Measurements from ENCODE around the gene ITGB3BP.
"Not testable (repeated sequence)": the region's sequence is repeated elsewhere in the genome, so short reads cannot be mapped to it uniquely, and the experiment has no call there.

The ITGB3BP gene

DNA sequence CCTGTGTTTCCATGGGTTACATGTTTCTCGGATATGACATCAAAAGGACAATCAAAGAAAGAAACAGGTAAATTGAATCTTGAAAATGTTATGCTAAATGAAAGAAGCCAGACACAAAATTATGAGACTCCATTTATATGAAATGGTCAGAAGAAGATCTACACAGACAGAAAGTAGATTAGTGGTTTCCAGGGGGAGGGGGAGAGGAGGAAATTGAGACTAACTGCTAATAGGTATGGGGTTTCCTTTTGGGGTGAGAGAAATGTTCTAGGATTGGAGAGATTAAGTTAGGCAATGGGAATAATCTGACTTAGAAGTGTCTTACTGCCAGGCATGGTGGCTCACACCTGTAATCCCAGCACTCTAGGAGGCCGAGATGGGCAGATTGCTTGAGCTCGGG lies 21.8 kb downstream of the ITGB3BP start:
- no peak for DNase-seq

DNA sequence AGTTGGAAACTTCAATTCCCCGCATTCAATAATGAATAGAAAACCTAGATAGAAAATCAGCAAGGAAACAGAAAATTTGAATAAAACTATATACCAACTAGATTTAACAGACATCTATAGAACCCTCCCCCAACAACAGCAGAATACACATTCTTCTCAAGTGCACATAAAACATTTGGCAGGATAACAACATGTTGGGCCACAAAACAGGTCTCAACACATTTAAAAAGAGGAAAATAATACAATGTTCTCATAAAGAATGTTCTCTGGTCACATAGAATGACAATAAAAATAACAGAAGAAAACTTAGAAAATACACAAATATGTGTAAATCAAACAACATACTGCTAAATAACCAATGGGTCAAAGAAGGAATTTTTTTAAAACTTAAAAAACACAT lies 24.9 kb downstream of the ITGB3BP start:
- DNase-seq = no peak

DNA sequence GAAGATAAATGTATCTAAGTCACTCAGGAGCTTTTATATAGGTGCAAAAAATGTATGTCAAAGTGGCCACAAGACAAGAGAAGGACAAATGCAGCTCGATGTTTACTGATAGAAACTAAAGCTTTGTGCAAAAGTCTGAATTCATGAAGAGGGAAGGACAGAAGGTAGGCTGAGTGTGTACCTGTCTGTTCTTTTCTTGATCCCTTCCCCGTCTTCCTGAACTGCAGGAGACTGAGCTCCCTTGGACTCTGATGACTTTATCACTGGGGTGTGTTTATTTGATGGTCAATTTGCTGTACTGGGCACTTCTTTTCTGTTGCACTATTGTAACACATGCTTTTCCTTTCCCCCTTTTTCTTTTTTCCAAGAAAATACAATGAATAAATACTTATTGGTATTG lies 25.4 kb downstream of the ITGB3BP start:
- no peak for DNase-seq

DNA sequence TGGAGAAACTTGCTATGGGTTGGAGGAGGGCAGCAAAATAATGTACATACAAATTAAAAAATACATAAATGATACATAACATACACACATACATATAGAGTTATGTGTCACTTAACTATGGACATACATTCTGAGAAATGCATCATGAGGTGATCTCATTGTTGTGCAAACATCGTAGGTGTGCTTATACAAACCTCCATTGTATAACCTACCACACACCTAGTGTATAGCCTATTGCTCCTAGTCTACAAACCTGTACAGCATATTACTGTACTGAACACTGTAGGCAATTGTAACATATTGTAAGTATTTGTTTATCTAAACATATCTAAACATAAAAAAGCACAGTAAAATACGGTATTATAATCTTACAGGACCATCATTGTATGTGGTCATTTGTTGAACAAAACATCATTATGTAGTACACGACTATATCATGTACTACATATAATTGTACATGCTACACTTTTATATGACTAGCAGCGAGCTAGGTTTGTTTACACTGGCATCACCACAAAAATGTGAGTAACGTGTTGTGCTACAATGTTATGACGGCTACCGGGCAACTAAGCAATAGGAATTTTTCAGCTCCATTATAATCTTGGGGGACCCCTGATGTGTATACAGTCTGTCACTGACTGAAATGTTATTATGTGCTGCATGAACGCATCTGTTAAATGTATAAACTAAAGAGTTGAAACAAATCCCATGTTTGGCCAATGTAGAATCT lies 35.5 kb downstream of the ITGB3BP start:
- DNase-seq = no peak

DNA sequence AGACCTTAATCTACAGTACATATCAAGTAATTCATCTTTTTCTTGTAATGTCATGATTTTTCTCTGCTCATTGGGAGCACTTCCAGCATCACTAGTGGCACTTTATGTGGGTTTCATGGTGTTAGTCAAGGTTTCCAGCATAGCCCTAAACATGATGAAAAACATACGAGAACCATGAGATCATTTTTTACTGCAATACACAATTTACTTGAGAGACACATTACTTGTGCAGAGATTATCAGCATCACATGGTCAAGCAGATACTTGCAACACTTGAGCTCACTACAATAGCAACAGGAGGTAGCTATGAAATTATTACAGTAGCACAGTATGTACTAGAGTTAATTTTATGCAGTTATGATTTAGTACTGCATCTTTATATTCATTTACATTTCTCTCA lies 36.4 kb downstream of the ITGB3BP start:
- no peak for DNase-seq

DNA sequence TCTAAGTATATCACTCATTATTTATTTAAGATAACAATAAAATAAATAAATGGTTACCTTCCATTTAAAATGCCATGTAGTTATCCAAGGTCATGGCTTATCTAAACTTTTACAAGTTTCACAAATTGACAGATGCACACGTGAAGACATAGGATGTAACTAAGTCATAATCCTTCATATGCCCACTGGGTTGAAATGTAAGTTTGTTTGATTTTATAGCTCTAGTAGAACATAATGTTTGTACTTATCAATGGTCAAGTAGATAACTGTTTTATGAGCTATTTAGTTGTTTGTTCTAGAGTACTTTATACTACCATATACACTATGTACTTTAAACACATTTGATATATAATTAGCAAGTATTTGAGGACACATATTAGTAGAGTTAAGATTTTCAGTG lies 43.0 kb downstream of the ITGB3BP start:
- no peak for DNase-seq

DNA sequence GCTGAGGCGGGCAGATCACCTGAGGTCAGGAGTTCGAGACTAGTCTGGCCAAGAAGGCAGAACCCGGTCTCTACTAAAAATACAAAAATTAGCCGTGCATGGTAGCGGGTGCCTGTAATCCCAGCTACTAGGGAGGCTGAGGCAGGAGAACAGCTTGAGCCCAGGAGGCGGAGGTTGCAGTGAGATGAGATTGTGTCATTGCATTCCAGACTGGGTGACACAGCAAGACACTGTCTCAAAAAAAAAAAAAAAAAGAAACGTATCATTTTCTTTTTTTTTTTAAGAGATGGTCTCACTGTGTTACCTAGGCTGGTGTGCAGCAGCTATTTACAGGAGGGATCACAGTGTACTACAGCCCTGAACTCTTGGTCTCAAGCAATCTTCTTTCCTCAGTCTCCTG lies 47.3 kb downstream of the ITGB3BP start:
- DNase-seq = no peak

DNA sequence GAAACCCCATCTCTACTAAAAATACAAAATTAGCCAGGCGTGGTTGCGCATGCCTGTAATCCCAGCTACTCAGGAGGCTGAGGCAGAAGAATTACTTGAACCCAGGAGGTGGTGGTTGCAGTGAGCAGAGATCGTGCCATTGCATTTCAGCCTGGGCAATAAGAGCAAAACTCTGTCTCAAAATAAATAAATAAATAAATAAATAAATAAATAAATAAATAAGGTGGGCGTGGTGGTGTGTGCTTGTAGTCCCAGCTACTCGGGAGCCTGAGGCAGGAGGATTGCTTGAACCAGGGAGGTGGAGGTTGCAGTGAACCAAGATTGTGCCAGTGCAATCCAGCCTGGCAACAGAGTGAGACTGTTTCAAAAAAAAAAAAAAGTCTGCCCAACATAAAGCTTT lies 54.3 kb downstream of the ITGB3BP start:
- DNase-seq = not testable (repeated sequence)

DNA sequence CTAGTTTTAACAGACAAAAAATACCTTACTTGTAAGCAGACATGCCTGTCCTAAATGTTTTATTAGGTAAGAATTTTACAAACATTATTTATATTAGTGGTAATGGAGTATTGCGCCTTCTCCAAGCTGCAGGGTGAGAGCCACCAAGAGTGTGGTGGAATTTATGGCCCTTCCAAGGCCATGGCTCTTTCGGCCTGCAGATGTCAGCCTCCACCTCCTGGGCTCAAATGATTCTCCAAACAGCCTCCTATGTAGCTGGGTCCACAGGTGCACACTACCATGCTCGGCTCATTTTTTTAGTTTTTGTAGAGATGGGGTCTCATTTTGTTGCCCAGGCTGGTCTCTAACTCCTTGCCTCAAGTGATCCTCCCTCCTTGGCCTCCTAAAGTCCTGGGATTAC lies 56.3 kb downstream of the ITGB3BP start:
- no peak for DNase-seq

DNA sequence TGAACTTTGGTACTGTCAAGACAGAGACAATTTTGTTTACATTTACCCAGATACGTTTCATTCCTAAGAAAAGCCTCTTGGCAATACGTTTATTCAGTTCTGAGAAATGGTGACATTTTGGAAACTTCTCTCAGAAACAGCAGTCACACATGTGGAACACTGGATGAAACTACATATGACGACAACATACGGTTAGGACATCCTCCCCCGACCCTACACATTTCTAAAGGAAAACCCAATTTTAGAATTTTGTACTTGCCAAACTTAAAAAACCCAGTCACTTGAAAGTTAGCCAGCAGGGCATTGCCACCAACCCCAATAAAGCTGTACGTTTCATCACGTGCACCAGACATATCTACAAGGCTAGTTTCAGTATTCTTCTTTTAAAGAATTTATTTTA lies 56.8 kb downstream of the ITGB3BP start:
- no peak for DNase-seq

DNA sequence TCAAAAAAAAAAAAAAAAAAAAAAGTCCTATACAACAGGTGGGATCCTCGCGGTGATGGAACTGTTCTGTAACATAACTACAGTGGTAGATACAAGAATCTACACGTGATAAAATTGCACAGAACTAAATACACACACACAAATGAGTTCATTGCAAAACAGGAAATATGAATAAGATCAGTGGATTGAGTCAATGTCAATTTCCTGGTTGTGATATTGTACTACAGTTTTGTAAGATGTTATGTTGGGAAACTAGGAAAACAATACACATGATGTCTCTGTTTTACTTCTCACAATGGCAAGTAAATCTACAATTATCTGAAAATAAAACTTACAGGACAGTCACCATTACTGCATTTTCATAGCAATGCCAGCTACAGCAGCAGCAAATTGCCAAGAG lies 59.8 kb downstream of the ITGB3BP start:
- no peak for DNase-seq

DNA sequence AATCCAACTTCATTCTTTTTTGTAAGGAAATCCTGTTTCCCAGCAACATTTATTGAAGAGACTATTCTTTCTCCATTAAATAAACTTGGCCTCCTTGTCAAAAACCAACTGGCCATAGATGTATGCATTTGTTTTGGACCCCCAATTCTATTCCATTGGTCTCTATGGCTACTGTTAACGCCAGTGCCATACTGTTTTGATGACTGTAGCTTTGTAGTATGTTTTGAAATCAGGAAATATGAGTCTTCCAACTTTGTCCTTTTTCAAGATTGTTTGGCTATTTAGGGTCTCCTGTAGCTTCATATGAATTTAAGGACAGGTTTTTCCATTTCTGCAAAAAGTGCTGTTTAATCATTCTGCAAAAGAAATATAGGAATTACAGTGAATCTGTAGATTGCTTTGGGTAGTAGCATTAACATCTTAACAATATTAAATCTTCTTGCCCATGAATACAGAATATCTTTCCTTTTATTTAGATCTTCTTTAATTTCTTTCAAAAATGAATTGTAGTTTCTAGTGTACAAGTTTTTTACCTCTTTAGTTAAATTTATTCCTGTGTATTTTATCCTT lies 61.3 kb downstream of the ITGB3BP start:
- DNase-seq = no peak

DNA sequence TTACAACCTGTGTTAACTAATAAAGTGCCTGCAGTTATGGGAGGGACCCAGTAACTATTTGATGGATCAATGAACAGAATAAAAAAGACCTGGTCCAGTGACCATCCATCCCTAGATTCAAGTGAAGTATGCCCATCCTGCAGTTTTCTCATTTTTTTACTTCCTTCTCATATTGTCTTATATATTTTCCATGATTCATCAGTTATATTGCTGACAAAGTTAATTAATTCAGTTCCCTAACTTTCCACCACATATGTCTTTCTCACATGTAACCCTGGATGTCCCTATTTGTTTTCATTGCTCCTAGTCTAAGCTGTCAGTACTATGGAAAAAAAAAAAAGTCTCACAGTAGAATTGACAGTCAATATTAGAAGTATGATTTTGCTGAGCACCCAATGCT lies 64.3 kb downstream of the ITGB3BP start:
- DNase-seq = no peak

DNA sequence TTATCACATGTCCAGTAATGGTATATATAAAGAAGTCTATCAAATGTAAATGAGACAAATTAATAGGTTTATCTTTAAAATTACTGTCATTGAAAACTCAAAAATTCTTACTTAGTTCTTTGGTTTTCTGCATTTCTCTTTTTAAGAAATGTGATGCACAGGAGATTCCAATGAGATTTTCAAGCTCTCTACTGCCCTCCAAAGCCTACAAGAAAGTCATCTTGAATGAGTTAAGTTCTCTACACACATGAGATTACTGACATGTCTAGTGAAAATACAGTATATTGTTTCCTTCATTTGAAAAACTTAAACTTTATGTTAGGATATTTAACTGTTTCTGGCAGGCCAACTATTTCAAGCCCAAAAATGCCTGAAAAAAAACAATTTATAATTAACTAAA lies 68.8 kb downstream of the ITGB3BP start:
- no peak for DNase-seq

DNA sequence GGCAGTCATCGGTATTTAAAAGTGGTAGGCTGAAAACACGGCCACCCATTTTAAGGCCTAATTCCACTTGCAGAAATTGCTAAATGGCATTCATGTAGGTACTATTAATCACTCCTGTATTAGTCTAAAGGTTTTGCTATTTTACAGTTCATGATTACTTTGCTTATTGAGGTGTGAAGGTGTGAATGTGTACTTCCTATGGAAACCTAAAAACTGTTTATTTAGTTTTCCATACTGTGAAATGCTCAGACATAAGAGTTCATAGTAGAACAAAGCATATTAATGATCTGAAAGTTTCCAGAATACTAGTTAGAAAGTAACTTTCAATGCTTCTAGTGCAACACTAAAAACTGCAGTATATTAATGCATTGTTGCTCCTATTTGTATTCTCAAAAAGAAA lies 69.8 kb downstream of the ITGB3BP start:
- no peak for DNase-seq

DNA sequence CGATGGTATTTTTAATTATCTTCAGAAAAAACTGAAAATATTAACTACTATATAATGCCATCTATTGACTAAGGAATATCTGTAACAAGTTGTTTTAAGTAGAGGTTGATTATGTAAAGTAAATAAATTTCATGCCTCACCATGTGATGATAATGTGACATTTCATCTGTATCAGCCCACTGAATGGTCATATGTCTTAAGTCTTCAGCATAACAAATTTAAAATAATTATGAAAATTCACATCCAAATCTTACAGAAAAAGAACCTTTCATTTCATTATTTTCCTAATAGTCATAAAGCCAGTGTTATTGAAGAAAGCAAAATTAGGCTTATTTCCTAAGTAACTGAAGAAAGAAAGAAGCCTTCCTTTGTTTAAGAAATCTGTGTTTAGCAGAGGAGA lies 72.6 kb downstream of the ITGB3BP start:
- DNase-seq = no peak

DNA sequence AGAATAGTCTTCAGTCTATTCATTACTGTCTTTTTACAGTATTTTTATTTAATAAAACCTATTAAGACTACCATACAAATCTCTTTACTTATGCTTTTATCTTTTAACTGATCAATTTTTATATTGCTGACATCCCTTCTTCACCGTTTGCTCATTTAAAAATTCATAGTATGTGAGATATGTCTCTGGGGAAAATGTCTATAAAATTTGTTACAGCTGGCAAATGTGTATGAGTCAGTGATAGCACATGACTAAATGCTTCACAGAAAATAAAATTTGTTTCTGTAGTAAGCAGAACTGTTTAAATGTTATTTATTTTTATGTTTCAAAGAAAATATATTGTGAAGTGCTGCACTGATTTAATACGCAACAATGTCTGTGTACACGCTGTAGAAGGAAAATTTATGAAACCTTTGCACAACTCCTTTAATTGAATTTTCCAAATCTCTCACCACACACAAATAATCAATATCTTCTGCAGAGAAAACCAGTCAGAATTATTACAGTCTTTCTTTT lies 74.2 kb downstream of the ITGB3BP start:
- DNase-seq = no peak

DNA sequence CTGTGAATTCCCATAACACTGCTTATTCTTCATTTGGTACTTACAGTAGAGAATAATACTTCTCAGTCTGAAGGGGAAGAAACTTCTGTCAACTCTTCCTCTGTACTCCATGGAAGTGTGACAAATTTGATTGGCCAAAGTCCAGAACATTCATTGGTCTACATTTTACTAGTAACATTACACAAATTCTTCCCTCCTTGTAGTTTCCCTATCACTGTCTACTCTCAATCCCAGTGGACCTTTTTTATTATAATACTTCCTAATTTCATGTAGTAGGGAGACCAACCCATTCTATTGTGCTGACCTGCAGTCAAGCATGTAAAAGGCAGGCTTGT lies 80.9 kb downstream of the ITGB3BP start:
- no peak for DNase-seq

DNA sequence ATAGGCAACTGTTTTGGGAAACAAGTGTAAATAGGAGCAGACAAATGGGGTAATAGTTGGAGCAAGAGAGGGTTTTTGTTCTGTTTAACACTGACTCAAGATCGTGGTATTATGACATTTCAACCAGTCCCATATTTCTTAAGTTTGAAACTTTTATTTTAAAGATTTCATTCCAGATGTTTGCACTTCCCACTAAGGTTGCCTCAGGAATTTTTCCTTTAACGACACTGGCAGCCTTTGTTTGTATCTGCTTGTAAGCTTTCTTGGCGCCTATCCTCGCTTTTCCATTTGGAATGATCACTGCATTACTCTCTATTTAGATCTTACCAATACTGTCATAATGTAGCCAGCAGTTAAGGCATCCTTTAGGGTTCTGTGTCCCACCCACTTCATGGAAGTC lies 87.9 kb downstream of the ITGB3BP start:
- DNase-seq = no peak

DNA sequence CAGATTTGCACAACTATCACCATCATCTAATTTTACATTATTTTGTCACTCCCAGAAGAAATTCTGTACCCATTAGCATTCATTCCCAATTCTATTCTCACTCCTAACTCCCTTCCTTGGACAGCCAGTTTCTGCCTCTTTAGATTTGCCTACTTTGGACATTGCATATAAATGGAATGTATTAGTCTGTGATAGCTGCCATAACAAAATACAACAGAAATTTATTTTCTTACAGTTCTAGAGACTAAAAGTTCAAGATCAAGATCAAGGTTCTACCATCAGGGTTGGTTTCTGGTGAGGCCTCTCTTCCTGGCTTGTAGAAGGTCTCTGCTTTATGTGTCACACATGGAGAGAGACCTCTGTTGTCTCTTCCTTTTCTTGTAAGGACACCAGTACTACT lies 93.7 kb downstream of the ITGB3BP start:
- no peak for DNase-seq

DNA sequence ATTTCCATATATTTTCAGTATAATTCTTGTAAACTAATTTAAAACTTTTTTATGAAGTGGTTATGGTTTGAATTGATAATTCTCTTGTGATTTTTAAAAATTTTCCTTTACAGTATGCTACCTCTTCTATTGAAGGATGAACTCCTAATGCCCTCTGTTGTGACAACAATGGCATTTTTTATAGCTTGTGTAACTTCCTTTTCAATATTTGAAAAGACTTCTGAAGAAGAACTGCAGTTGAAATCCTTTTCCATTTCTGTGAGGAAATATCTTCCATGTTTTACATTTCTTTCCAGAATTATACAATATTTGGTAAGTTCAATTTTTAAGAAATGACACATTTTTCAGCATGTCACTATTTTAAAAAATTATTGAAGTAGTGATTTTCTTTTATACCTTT lies 94.2 kb downstream of the ITGB3BP start:
- no peak for DNase-seq

DNA sequence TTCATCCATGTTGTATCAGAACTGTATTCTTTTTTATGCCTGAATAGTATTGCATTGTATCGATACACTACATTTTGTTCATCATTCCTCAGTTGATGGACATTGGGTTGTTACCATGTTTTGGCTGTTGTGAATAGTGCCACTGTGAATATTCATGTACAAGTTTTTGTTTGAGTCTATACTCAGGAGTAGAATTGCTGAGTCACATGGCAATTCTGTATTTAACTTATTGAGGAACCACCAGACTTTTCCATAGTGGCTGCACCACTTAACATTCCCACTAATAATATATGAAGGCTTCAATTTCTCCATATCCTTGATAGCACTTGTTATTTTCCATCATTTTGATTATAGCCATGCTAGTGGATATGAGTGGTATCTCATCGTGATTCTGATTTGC lies 99.4 kb downstream of the ITGB3BP start:
- no peak for DNase-seq

DNA sequence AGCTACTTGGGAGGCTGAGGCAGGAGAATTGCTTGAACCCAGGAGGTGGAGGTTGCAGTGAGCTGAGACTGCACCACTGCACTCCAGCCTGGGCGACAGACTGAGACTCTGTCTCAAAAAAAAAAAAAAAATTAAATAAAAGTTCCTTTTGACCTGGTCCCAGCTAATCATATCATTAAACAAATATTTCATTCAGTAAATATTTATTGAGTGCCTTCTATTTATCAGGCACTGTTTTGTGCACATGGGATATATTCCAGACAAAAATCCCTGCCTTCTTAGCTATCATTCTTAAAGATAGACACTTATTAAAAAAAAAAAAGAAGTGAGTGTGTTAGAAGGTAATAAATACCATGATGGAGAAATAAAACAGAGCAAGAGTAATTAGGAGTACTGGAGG lies 102.3 kb downstream of the ITGB3BP start:
- not testable (repeated sequence) for DNase-seq

DNA sequence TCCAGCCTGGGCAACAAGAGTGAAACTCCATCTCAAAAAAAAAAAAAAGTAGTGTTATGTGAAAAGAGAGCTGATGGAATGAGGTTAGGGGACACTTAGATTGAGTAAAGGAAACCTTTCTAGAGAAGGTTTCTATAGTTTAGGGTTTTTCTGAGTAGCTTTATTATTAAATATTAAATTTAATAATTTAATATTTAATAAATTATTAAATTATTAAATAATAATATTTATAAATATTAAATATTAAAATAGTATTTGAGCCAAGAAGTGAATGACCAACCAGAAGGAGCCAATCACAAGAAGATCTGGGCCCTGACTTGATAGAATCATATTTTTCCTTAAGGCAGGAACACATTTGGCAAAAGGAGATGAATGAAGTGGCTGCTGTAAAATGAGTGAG lies 104.9 kb downstream of the ITGB3BP start:
- DNase-seq = no peak

DNA sequence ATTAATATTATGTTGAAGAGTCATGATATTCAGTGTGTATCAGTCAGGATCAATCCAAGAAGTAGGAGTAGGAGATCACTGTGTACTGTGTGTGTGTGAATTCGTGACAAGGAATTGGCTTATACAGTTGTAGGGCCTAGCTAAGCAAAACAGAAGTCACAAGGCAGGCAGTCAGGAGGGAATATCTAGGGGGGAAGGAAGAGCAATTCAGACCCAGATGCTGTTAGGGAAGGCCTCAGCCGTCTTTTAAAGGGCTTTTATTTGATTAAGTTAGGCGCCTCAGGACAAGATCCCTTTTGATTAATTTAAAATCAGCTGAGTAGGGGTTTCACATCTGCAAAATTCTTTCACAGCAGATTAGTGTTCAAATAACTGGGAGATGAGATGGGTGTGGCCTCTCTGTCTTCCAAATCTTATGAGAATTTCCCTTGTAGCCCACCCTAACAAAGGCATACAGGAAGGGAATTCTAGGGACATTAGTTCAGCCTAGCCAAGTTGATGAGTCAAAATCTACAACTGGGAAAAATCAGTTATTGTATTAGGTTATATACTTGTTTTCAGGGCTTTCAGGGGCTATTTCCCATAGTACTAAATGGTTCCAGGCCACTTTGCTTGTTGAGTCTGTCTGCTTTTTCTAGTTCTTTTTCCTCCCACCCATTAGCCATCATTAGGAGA lies 108.2 kb downstream of the ITGB3BP start:
- no peak for DNase-seq
